ENCODE data around the gene FAM107A. TPM values are rescaled to one million over a fixed set of nuclear protein-coding genes. Genes with fewer than 3 reads are reported as not detected.
A peak's percentile ranks its signal among the peaks of the same experiment; 100 is the strongest.

Gene FAM107A
- total and polyA plus RNA-seq, 2 of the 4 experiments (the other 2 are of a cell fraction) = not detected

GRCh38 chr3:58617338-58617761 is 40.2 kb upstream of the FAM107A start:
- H2AFZ ChIP-seq (replicated peaks; ENCODE audit: low read length, poor library complexity) = no peak overlapping the region
- ChIA-PET CTCF (interaction anchor here (0.7 to 2.5 kb wide), 2 partner anchors 13 to 32 kb away, joined by 3 to 8 read pairs; no protein-coding TSS in a partner anchor), POLR2A (ENCODE audit: unreplicated experiment) (no interaction called here)
- H2BK20ac ChIP-seq (ENCODE audit: low read depth, low read length) = 0 out of 2 replicates have a peak overlapping the region, but pooled peaks have one; percentile 44
- peaks cover 1% of the 10 kb centered on the region; the same call in 1 of the 2 replicates for H3K27me3 ChIP-seq (ENCODE audit: control insufficient read depth, insufficient read depth, low read length)
- H4K91ac ChIP-seq (ENCODE audit: insufficient read depth, low read depth, low read length) = no peak overlapping the region
- no peaks in the 10 kb centered on the region for H3K79me1 ChIP-seq (ENCODE audit: low read depth in 1 of 2, low read length in 2 of 2)
- peak overlapping the region; percentile 69; the same call in 1 of the 2 replicates for H3K27ac ChIP-seq (ENCODE audit: insufficient read depth, low read length)
- H3K4me2 ChIP-seq (ENCODE audit: low read depth, low read length) = peak overlapping the region; percentile 43; the same call in 1 of the 2 replicates
- in situ Hi-C loops (cut with MboI; ENCODE audit: low sequenced_read_pairs) (no loop called here), dilution Hi-C loops (cut with HindIII; ENCODE audit: low sequenced_read_pairs, unreplicated experiment) (no loop called here), intact Hi-C loops (cut with micrococcal nuclease) (no loop called here)
- H3K36me3 ChIP-seq (ENCODE audit: control insufficient read depth, insufficient read depth, low read length) = no peaks in the 10 kb centered on the region
- no TSS peak for BruUV-seq (replicated peaks)
- no peak overlapping the region for H2BK120ac ChIP-seq (ENCODE audit: low read depth, low read length)
- H4K5ac ChIP-seq (ENCODE audit: low read depth, low read length) = peak overlapping the region; percentile 39; the same call in 1 of the 2 replicates
- H3K23ac ChIP-seq (ENCODE audit: low read depth, low read length) = no peak overlapping the region
- H3K4me3 ChIP-seq (ENCODE audit: insufficient read depth, low read depth, low read length) = no peak overlapping the region
- no peak overlapping the region for H3K14ac ChIP-seq (replicated peaks; ENCODE audit: low read depth, low read length)
- peak overlapping the region; percentile 33; the same call in 1 of the 2 replicates for H3K18ac ChIP-seq (ENCODE audit: low read depth, low read length)
- no peak overlapping the region for H2AK9ac ChIP-seq (replicated peaks; ENCODE audit: low read depth, low read length, poor library complexity)
- H2BK5ac ChIP-seq (ENCODE audit: low read depth, low read length, poor library complexity, severe bottlenecking) = no peak overlapping the region
- ATAC-seq (ENCODE audit: low read depth) (peak; percentile 75), DNase-seq (peak; percentile 18)
- no peak overlapping the region for H2AK5ac ChIP-seq (ENCODE audit: low read depth, low read length)
- H3K4me1 ChIP-seq (ENCODE audit: control insufficient read depth, insufficient read depth, low read length) = peaks cover 6% of the 10 kb centered on the region; the same call in 1 of the 2 replicates
- H3K9me3 ChIP-seq (ENCODE audit: control insufficient read depth, insufficient read depth, low read length) = no peaks in the 10 kb centered on the region
- H4K8ac ChIP-seq (ENCODE audit: low read depth in 2 of 2, low read length in 2 of 2) = peak overlapping the region in 1 of 2 experiments; percentile 13; a peak in 1 of 4 replicates
- H4K20me1 ChIP-seq (ENCODE audit: insufficient read depth, low read length) = no peaks in the 10 kb centered on the region
- WGBS, 2 experiments (ENCODE audit: extremely low coverage in 2 of 2, insufficient read length in 1 of 2) = no CpG with 5 or more reads among the region's 8 CpGs
- H3K4ac ChIP-seq (ENCODE audit: low read depth, low read length) = no peak overlapping the region
- TF ChIP-seq BHLHE40 (IDR thresholded peaks at IDR 0.05; ENCODE audit: low read depth, low read length) (no peak), CEBPB (IDR thresholded peaks at IDR 0.05; ENCODE audit: low read depth, low read length) (no peak), USF2 (IDR thresholded peaks at IDR 0.05; ENCODE audit: low read depth, low read length) (no peak), SMC3 (IDR thresholded peaks at IDR 0.05; ENCODE audit: low read depth, low read length) (no peak), MXI1 (IDR thresholded peaks at IDR 0.05; ENCODE audit: borderline replicate concordance, low read depth, low read length) (no peak), RFX5 (IDR thresholded peaks at IDR 0.05; ENCODE audit: low read depth, low read length) (no peak), POLR2A (IDR thresholded peaks at IDR 0.05; ENCODE audit: low read depth, low read length) (no peak), MAZ (IDR thresholded peaks at IDR 0.05; ENCODE audit: borderline replicate concordance, low read depth, low read length) (no peak), CTCF (conservative IDR thresholded peaks at IDR 0.05; ENCODE audit: low read depth, low read length) (no peak), RAD21 (IDR thresholded peaks at IDR 0.05; ENCODE audit: low read length) (no peak), CHD1 (IDR thresholded peaks at IDR 0.05; ENCODE audit: low read depth, low read length) (no peak), MAFK (IDR thresholded peaks at IDR 0.05; ENCODE audit: low read depth, low read length) (no peak), ELK1 (IDR thresholded peaks at IDR 0.05; ENCODE audit: borderline replicate concordance, low read depth, low read length) (no peak), FOS (IDR thresholded peaks at IDR 0.05; ENCODE audit: low read depth, low read length) (no peak), NFE2L2 (IDR thresholded peaks at IDR 0.05; ENCODE audit: low read depth, low read length) (no peak), RCOR1 (IDR thresholded peaks at IDR 0.05; ENCODE audit: insufficient replicate concordance, low read length) (no peak)
- H3K56ac ChIP-seq (ENCODE audit: extremely low read depth, insufficient read depth, low read length) = no peak overlapping the region
- H2BK15ac ChIP-seq (ENCODE audit: low read depth, low read length) = no peak overlapping the region
- H3K9ac ChIP-seq (ENCODE audit: low read depth, low read length) = peak overlapping the region; percentile 34; the same call in 1 of the 2 replicates
- no peaks in the 10 kb centered on the region for H3K9me1 ChIP-seq (ENCODE audit: insufficient read depth, low read length)

Data from IMR-90 (cell line).